B cell (primary cell): Measurements from ENCODE around the gene RAP1GDS1.

ENCODE experiments used
- CTCF ChIP-seq: fragments of 200-600 bp; IDR thresholded peaks from one replicate; pipeline ENCODE4 v1.8.0; 2022; ENCODE audit warnings: antibody characterized with exemption, mild to moderate bottlenecking
- EZH2 ChIP-seq: IDR thresholded peaks from 2 replicates; pipeline ENCODE4 v1.6.1; 2012; ENCODE audit warnings: borderline replicate concordance, low read depth, mild to moderate bottlenecking, moderate library complexity, low read length; ENCODE audit not compliant: insufficient read depth, poor library complexity, severe bottlenecking

DNA sequence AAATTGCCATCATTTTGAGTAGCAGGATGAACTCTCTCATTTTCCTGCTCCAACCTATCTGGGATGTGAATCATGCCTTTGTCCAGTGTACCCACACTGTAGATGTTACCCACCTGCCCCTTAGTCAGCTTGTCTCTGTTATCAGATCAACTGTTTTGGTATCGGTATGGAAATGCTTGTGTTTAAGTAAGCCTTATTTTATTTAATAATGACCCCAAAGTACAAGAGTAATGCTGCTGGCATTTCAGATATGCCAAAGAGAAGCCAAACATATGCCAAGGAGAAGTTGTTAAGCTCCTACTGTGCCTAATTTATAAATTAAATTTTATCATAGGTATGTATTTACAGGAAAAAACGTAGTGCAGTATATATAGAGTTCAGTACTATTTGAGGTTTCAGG, 18.6 kb upstream of the RAP1GDS1 start:
- TF ChIP-seq CTCF (no peak), EZH2 (no peak)
